Stimulated activated CD8-positive, alpha-beta memory T cell treated with anti-CD3 and anti-CD28 coated beads, Interleukin-15, amount 100 ng/mL, for 48 hours (primary cell): ENCODE data around the gene ZNF189.

Source experiments
- DNase-seq, 2 donors: peaks; one replicate each; pipeline ENCODE4 v3.0.0-alpha.2; 2020; ENCODE audit warnings: low read depth in 2 of 2

Gene ZNF189

DNA sequence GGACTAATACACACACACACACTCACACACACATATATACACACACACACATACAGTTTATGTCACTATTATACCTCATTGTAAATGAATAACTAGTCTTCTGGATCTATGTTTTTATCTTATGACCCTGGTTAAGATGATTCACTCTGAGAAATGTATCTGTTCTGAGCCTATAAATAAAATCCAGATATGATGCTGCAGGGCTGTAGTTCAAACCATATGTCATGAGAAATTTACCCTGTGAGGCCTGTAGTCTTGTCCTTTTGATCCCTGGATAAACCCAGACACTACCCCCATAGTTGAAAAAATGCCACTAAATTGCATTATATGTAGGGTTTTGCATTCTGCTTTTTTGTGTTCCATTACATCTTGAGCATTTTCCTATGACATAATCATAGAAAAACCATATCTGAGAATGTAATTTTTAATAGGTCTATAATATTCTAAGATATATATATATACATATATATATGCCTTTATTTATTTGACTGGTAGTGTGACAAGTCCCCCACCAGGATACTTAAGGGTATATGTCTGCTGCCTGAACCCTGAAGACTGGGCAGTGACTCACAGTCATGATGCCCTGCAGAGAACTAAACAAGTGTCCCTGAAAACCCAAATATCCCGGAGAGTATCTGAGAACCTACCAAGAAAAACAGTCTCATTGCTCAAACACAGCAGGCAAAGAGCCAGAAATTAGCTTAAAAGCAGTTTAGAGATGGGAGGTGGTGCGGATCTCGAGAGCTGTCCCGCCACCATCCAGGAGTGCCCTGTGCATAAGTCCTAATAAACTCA, 55.3 kb downstream of the ZNF189 start:
- DNase-seq, result no peak

DNA sequence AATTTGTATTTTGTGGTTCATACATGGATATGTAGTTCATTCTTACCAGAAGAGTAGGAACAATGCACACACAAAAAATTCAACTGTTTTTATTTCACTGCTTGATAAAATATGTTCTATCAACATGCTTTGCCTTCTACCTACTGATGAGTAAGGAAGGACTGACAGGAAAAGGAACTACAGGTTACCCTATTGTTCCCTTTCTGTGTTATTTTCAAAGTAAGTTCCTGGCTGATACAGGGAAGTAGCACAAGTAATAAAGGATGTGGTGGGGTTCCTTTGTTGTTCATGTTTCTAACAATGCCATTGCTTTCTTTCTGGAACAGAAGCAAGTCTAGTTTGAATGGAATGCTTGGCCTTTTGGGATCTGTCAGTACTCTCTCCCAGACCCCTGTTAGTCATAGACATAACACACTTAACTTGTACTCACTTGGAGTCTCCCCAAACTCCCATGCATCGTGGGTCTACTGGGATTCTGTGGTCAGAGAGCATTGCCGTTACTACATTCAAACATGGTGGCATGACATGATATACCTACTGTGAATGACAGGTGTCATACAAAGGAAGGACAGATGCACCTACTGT, 57.1 kb downstream of the ZNF189 start:
- DNase-seq, result no peak

DNA sequence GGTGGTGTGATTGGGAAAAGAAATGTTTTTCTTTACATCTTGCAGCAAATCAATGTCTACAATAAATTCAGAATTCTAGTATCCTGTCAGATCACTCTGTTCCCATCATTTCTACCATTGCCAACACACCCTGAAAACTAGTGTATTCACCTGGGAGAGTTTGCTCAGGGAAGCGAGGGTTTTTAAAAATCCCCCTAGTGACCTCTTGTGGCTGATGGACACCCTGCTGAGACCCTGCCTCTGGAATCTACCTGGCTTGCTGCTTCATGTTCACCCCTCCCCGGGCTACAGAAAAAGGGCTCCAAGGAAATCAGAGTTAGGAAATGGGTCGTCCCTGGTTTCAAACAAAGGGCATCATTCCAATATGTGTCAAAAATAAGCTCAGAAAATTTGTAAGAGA, 58.4 kb downstream of the ZNF189 start:
- DNase-seq, result no peak

DNA sequence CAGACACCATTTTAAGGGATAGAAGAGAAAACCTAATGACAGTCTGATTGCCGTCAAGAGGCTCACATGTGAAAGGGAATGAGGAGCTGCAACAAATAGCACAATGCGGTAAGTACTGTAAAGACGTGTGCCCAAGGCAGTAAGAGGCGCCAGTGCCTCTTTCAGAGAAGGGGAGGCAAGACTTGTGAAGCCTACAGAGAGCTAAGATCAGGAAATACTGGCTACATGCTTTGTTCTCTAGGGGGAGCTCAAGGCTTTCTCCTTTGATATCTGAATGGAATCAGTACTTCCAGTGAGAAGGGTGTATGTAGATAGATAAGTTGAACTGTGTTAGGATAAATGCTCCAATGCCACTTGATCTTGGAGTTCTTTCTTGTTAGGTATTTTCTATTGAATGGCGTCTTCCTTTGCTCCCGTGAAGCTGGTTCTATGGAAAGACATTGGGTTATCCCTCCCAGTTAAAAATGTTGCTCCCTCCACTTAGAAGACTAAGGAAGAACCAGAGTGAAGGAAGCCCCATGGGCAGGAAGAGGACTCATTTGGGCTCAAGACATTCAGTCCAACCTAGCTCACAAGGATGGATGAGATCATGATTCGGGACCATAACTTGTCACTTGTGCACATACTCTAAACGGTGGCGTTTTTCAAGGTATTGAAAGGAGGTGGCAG, 60.4 kb downstream of the ZNF189 start:
- DNase-seq, result no peak
